AG09309 (cell line): ENCODE results near the gene PKD2L2.

Experiments
- DNase-seq: peaks from one replicate; pipeline ENCODE4 v3.0.0-alpha.2; 2010; ENCODE audit warnings: low read depth
- H3K4me3 ChIP-seq: 2 replicates; pipeline ENCODE4 v1.5.1; 2011; ENCODE audit warnings: mild to moderate bottlenecking, low read depth, low read length, moderate library complexity; ENCODE audit not compliant: control insufficient read depth
- TF ChIP-seq, protein P1 (sequence below): IDR thresholded peaks from 2 replicates; pipeline ENCODE4 v1.5.1; 2011; ENCODE audit warnings: mild to moderate bottlenecking, low read depth, low read length, inconsistent platforms; ENCODE audit not compliant: insufficient read depth, control insufficient read depth; ENCODE audit errors: missing control alignments

Gene PKD2L2

DNA sequence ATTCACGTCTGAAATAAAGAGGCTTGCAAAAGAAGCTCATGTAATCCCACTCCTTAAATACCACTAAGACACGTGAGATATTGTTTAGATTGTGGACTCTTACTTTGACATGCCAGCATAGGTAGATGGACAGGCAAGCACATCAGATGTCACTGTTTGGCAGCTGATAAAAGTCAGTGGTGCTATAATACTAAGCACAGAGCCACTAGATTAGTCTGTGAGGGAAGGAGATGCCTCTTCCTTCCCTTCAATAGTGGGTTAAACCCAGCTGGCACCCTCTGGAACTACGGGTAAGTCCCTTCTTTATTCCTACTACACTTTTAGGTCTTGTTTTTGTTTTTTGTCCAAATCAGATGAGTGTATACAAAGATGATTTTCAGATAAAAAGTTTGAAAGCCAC lies 21.6 kb upstream of the PKD2L2 start, which contains the start of gene MYOT:
Gene MYOT (plus strand): TSS at position 197 of the 400 bp plus-strand sequence. CDS start 2,792 bp downstream, outside the sequence.
- H3K4me3 ChIP-seq = no peak within 1 kb of the TSS
- no peak for DNase-seq
- TF ChIP-seq, protein P1, sequence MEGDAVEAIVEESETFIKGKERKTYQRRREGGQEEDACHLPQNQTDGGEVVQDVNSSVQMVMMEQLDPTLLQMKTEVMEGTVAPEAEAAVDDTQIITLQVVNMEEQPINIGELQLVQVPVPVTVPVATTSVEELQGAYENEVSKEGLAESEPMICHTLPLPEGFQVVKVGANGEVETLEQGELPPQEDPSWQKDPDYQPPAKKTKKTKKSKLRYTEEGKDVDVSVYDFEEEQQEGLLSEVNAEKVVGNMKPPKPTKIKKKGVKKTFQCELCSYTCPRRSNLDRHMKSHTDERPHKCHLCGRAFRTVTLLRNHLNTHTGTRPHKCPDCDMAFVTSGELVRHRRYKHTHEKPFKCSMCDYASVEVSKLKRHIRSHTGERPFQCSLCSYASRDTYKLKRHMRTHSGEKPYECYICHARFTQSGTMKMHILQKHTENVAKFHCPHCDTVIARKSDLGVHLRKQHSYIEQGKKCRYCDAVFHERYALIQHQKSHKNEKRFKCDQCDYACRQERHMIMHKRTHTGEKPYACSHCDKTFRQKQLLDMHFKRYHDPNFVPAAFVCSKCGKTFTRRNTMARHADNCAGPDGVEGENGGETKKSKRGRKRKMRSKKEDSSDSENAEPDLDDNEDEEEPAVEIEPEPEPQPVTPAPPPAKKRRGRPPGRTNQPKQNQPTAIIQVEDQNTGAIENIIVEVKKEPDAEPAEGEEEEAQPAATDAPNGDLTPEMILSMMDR = no peak

DNA sequence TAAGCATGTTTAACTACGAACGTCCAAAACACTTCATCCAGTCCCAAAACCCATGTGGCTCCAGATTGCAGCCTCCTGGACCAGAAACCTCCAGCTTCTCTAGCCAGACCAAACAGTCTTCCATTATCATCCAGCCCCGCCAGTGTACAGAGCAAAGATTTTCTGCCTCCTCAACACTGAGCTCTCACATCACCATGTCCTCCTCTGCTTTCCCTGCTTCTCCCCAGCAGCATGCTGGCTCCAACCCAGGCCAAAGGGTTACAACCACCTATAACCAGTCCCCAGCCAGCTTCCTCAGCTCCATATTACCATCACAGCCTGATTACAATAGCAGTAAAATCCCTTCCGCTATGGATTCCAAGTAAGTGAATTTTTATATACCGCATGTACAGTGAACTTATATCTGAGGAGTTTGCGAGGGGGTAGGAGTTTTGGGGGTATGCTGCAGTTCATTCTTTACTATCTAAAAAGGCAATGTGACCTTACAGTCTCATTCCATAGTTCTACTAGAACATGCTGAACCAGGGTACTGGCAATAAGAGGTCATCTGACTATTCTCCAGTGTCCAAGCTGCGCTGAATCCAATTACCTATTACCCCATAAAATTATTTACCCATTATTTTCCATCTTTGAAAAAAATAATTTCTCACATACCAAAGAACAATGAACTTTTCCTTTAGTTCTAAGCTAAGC lies 18.5 kb upstream of the PKD2L2 start:
- TF ChIP-seq, protein P1 = no peak
- H3K4me3 ChIP-seq = no peak overlapping the region
- no peak for DNase-seq

DNA sequence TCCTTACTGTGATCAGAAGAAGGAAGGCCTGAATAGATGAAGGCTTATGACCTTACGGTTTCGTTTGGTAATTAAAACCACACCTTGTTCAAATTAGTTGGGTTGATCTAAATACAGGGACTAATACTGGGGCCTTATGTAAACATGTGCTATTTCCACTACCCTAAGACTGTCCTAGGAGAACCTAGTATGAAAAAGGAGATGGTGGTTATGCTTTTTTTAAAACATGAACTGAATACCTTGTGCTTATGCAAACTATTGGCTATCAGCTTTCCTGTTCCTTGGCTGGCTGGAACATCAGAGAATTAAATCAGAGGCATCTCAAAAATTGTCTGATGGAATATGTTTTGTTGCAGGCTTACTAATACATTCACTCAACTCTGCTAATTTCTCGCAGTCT lies 17.7 kb upstream of the PKD2L2 start:
- TF ChIP-seq, protein P1 = no peak
- no peak overlapping the region for H3K4me3 ChIP-seq
- DNase-seq = no peak

DNA sequence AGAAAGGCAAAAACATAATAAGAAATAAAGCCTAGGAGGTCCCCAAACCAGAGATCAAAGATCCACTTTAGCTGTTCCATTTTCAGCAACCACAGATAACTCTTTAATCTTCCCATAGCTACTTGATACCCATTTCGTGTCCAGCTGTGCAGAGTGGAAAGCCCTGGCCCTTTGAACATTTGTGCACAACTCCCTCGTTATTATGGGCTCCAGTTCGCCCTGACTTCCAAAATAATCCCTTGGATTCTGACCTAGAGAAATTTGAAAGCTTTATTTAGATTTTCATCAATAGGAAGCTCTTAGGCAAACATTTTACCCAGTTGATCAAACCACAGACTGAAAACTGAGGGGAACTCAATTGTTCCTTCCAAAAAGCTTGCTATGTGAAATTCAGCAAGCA lies 16.8 kb upstream of the PKD2L2 start:
- TF ChIP-seq, protein P1 = no peak
- DNase-seq = no peak
- no peak overlapping the region for H3K4me3 ChIP-seq

DNA sequence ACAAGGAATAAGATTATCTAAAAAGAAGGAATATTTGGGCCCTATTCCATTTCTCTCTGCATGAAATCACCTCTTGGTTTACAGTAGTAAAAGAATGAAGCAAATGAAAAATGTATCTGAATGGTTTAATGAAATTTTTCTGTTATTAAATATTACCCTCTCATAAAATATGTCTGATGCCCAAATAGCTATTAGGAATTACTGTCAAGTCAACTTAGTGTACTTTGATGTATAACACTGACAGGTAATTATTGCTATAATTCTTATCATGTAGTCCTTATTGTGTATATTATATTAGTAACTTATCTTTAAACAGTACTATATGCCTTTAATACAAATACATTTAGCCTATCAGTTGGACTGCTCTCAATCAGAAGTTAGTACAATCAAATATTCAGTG lies 13.2 kb upstream of the PKD2L2 start:
- DNase-seq = no peak
- TF ChIP-seq, protein P1 = no peak
- H3K4me3 ChIP-seq = no peak overlapping the region

DNA sequence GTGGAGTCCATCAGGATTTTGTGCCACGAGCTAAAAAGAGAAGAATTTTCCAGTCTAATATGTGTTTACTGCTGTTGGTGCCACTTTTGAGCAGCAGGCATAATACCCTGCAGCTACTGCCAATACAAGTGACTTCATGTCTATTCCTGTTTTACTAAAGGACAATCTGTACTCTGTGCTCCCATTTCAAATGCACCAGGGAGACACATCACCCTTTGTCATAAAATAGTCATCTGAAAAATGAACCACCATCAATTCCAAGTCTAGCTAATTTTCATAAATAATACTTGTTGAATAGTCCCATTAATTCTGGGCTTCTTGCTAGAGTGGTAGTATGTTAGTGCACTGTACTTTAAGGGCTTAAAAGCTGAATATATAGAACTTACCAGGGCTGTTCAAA lies 8.9 kb upstream of the PKD2L2 start:
- no peak overlapping the region for H3K4me3 ChIP-seq
- DNase-seq = no peak
- TF ChIP-seq, protein P1 = no peak

DNA sequence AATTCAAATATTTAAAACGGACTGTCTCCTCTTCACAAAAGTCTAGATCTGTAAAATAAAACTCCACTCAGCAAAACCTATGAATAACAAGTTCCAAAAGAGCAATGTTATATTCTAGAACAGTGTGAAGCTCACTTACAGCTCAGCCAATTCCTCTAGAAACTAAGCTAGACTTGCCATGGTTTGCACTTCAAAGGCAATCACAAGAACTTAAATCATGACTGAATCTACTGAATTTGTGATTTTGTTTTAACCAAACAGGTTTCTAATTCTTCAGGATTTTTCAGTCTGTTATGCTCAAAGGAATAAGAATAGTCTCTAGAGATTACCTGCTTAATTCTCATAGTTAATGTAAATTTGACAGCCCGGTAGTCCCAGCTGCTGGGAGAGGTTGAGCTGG lies 1.4 kb upstream of the PKD2L2 start:
- no peak overlapping the region for H3K4me3 ChIP-seq
- DNase-seq = no peak
- TF ChIP-seq, protein P1 = no peak
